HG03060 (cell line): ENCODE results near the gene AVPR2.
A peak's percentile ranks its signal among the peaks of the same experiment; 100 is the strongest.

Experiments
- ATAC-seq: cut with Tn5 transposase; IDR thresholded peaks from one replicate; pipeline ENCODE4 v1.9.1; 2021; ENCODE audit warnings: low read depth, moderate number of reproducible peaks; ENCODE audit not compliant: unreplicated experiment

AVPR2 gene

DNA sequence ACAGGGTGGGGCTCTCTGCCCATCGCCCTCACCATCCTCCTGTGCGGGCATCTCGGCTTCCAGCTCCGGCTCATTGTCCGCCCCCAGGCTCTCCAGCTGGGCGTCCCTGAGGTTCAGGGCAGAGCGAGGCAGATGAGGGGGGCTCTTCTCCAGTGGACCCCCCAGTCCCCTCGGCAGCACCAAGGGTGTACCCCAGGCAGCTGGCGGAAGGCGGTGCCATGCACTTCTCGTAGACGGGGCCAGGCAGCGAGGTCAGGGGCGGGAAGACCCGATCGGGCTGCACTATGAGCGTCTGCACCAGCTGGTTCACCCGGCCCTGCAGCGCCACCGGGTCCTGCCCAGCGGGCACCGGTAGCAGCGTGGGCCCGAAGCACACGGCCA lies 5.5 kb downstream of the AVPR2 start:
- ATAC-seq = no peak

DNA sequence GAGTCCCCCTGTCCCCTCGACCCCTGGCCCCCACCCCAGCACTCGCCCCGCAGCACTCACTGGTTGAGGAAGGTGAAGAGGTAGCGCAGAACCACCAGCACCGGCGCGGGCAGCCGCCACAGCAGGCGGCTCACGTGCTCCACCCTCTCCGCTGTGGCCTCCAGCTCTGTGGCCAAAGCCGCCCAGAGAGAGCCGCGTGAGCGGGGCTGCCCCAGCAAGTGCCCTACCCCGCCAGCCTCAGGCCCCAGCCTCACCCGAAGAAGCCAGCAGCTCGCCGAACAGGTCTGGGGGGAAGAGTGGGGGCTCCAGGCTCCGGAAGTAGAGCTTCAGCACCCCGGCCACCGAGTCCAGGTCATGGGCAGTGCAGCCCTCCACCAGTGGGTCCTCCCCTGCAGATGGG lies 6.0 kb downstream of the AVPR2 start:
- no peak for ATAC-seq

GRCh38 chrX:153911798-153912197 lies 7.3 kb downstream of the AVPR2 start:
- no peak for ATAC-seq

GRCh38 chrX:153913211-153913610 lies 8.7 kb downstream of the AVPR2 start:
- ATAC-seq = no peak

DNA sequence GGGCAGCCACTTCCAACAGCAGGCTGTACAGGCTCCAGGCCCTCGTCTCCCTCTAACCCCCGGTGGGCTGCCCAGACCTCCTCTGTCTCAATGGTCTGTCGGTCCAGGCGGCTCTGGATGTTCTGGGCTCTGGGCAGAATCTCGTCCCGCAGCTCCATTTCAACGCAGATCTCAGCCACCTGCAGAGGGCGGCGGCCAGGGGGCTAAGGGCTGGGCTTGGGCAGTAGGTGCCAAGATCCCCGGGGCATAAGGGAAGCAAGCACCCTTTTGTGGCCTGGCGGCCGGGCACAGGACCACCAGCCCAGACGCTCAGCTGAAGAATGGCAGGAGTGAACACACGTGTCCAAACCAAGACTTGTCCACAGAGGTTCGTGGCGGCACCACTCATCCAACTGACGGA lies 9.2 kb downstream of the AVPR2 start:
- ATAC-seq = no peak

- ATAC-seq = no peak
These were observed 13.4 kb downstream of the AVPR2 start for GRCh38 chrX:153917869-153918268.

DNA sequence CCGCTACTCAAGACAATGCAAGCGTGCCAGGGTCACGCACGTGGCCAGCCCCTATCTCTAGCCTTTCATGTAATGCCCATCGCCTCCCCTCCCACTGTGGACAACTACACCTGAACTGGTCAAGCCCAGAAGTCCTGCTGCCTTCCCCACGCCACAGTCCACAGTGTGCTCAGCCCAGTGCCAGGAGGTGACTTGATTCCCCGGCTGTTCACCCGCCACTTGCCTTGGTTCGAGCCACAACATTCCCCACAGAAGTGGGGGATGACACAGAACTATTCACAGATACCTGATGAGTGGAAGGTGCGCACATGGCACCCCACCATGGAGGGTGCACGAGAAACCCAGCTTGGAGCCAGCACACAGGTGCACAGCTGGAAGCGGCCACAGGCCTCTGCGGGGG lies 14.8 kb downstream of the AVPR2 start:
- ATAC-seq = no peak

- ATAC-seq = no peak
These were observed 16.1 kb downstream of the AVPR2 start for GRCh38 chrX:153920546-153920945.

DNA sequence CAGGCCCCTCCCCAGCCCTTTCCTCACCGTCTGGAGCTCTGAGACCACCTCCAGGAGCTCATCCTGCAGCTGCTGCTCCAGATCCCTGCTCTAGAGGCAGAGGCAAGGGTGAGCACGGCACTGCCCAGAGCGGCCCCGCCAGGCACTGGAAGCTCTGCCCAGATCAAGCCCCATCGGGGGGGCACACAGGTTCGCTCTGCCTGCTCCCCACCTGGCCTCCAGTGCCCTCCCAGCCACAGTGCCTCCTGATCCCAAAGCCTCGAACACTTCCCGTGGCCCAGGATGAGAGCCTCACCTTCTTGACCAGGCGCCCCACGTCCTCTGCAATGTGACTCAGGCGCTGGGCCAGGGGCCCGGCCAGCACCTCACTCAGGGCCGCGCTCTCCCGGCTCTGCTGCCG lies 16.6 kb downstream of the AVPR2 start:
- ATAC-seq = no peak

GRCh38 chrX:153921511-153922446 lies 17.3 kb downstream of the AVPR2 start:
- ATAC-seq = no peak

- no peak for ATAC-seq
These were observed 18.7 kb downstream of the AVPR2 start for GRCh38 chrX:153922932-153923857.

DNA sequence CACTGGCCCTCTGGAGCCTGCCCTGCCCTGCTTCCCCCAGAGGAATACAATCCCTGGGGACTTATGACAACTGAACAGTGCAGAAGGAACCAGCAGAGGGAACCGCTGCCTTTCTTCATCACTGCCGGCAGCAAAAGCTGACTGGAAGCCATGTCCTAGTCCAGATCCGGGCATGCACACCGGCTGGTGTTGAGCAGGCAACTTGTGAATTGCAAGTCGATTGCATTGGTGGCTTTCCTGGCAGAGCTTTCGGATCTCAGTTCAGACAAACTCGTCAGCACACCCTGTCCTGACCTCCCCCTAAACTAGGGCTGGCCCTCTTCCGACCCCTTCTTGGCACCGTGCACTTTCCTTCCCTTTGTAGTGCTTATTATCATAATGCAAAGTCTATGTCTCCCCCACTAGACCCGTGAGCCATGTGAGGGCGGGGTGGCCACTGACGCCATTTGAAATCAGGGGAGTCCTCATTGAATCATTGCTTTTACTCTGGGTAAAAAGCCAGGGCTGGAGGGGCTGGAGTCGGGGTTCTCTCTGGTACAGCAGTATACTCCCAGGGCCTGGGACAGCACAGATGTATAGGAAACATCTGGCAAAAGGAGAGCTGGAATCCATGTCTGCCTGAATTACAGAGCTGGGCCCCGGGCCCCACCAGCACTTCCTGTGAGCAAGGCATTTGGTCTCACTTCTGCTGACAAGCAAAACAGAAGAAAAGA lies 19.8 kb downstream of the AVPR2 start:
- ATAC-seq = no peak

DNA sequence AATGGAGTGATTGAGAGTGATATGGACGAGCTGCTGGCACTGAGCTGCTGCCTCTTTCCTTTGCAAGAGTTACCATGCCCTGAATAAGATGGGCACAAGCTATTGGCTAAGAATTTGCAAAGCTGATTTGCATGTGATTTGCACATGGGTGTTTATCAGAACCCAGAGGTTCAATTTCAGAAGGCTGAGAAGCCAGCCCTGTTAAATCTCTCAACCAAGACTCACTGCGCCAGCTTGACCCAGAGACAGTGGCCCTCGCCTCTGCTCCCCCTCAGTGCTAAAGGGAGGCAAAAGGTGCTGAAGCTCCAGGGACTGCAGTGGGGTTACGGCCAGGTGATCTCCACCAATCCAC lies 20.9 kb downstream of the AVPR2 start:
- ATAC-seq = no peak

- ATAC-seq = no peak
These were observed 21.5 kb downstream of the AVPR2 start, which contains the start of gene ARHGAP4 for GRCh38 chrX:153925739-153926551. Gene ARHGAP4, minus strand, starts transcription at chrX:153926264. Its CDS starts 62 bp downstream, at chrX:153926202.

GRCh38 chrX:153926552-153926857 lies 22.0 kb downstream of the AVPR2 start:
- no peak for ATAC-seq

DNA sequence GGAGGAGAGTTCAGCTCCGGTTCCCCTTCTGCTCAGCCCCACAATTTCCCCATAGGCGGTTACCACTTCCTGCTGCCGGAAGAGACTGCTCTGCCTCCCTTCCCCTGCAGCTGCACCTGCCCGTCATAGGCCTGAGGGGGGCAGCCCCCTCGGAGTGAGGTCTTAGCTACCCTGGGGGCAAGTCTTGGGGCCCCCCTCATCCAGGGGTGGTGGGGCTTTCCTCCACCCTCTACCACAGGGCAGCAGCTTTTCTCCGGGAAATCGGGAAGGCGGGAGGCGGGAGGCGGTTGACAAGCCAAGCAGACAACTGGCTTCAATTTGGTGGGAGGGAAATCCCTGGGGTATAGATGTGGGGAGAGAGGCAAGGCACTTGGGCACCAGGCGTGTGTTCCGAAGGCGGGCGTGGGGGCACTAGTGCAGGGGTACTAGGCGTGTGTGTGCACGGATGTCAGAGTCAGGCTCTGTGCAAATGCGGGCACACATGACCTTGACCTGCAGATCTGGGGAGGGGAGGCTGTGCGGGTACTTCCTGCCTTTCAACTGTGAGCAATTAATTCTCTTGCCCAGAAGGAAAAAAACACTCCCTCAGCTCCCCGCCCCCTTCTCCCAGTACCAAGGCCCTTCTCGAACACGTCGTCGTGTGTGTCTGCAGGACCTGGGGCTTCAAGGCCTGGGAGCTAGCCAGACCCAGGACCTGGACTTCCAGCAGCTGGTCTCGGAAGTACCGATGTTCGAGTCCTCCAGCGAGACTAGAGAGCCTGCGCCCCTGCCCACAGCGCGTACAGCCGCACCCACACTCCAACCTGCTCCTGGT lies 22.6 kb downstream of the AVPR2 start:
- ATAC-seq = no peak

DNA sequence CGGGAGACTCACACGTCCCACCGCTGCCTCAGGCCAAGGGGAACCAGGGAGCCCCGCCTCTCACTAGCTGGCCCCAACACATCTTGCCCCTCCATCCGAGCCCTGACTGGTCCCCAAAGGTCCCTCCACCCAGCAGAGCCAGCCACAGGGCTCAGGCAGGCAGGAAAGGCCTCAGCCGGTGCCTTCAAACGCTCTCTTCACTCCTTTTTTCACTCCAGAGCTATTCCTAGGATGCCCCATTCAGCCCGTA lies 23.1 kb downstream of the AVPR2 start:
- ATAC-seq = no peak

DNA sequence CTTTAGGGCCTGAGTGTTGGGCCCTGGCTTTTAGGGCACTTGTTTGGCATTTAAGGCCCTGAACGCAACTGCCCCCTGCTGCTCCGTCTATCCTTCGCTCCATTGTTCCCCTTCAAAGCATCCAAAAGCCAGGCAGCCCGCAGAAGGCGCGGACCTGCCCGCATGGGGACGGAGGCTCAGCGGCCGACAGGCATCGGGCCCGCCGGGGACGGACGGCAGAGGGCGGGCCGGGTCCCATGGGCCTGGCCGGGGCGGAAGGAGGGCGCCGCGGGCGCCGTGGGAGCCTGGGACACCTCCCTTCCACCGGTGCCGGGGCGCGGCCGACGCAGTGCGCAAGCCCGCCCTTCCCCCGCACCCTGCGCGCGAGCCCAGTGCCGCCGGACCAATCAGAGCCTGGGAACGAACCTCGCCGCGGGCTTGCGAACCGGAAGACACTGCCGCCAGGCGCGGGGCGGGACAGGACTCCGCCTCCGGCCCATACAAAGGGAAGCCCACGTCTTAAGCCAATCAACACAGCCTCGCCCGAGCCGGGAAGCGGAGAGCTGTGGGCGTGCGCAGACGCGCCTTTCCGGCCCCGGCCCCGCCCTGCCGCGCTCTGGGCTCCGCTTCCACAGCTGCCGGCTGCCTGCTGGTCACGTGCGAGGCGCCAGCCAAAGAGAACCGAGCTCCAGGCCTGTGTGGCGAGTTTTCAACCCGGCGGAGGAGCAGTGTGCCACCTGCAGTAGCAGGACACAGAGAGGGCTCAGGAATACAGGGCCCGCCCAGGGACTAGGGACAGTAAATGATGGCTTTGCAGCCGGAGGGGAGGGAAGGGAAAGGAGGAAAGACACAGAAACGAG lies 23.7 kb downstream of the AVPR2 start:
- peak; percentile 62 for ATAC-seq

DNA sequence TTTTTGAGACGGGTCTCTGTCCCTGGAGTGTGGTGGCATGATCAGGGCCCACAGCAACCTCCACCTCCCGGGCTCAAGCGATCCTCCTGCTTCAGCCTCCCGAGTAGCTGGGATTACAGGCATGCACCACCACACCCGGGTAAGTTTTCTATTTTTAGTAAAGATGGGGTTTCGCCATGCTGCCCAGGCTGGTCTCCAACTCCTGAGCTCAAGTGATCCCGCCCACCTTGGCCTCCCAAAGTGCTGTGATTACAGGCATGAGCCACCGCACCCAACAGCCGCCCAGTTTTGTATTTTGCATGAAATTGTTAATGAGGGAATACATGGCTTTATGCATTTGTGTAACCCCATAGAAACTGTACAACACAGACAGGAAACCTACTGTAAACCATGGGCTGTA lies 24.4 kb downstream of the AVPR2 start:
- ATAC-seq = no peak
